A549 treated with AZD9567 at 1 μM for 4 hours (cell line): ENCODE measurements around the gene SHISA2. TPM values are rescaled to one million over a fixed set of nuclear protein-coding genes. Genes with fewer than 3 reads are reported as not detected.

Experiments used
- total RNA-seq: library from RNA; stranded (reverse); fragments of 200-300 nt; extraction: Qiagen RNA extraction; gene quantifications from 5 replicates; pipeline ENCODE4 v1.2.3, GENCODE V29; 2022; ENCODE audit not compliant: insufficient read depth

SHISA2 gene
- 0.03 to 0.05 TPM (median 0.04 TPM) in 3 of 5 replicates, not detected in the others for total RNA-seq

GRCh38 chr13:26051657-26052311 is at the start of gene SHISA2:
TSS of gene SHISA2 (minus strand) at chr13:26052016. CDS start at chr13:26050975, 1,041 bp downstream.

Other genes with a start within 250 kb of the SHISA2 start
- 26.8 to 33.7 TPM (median 29.7 TPM) in 5 replicates for gene RNF6, start 170.3 kb upstream of the SHISA2 start, total RNA-seq
- 11.0 to 15.9 TPM (median 13.7 TPM) in 5 replicates for gene CDK8, start 202.1 kb upstream of the SHISA2 start, total RNA-seq